Lower leg skin (tissue), 3 donors: ENCODE data around the gene TMEM52B.

ENCODE experiments used
- POLR2A ChIP-seq, 2 donors: fragments of 450-650 bp; IDR thresholded peaks; one replicate each; pipeline ENCODE4 v1.6.1; 2016 to 2017; ENCODE audit warnings: antibody characterized with exemption in 2 of 2, mild to moderate bottlenecking in 1 of 2, moderate library complexity in 1 of 2
- TF ChIP-seq, protein P1 (sequence below), 3 donors: fragments of 450-650 bp; IDR thresholded peaks; one replicate each; pipeline ENCODE4 v1.5.1; 2016; ENCODE audit warnings: antibody characterized with exemption in 3 of 3, mild to moderate bottlenecking in 3 of 3, moderate library complexity in 2 of 3

DNA sequence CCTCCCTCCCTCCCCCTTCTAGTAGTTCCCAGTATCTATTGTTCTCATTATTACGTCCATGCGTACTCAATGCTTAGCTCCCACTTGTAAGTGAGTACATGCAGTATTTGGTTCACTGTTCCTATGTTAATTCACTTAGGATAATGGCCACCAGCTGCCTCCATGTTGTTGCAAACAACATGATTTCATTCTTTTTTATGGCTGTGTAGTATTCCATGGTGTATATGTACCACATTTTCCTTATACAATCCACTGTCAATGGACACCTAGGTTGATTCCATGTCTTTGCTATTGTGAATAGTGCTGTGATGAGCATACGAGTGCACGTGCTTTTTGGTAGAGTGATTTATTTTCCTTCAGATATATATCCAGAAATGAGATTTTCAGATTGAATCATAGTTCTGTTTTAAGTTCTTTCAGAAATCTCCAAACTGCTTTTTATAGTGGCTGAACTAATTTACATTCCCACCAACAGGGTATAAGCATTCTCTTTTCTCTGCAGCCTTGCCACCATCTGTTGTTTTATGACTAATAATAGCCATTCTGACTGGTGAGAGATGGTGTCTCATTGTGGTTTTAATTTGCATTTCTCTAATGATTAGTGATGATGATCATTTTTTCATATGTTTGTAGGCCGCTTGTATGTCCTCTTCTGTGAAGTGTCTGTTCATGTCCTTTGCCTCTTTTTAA is 31.0 kb upstream of the TMEM52B start:
- TF ChIP-seq, protein P1, sequence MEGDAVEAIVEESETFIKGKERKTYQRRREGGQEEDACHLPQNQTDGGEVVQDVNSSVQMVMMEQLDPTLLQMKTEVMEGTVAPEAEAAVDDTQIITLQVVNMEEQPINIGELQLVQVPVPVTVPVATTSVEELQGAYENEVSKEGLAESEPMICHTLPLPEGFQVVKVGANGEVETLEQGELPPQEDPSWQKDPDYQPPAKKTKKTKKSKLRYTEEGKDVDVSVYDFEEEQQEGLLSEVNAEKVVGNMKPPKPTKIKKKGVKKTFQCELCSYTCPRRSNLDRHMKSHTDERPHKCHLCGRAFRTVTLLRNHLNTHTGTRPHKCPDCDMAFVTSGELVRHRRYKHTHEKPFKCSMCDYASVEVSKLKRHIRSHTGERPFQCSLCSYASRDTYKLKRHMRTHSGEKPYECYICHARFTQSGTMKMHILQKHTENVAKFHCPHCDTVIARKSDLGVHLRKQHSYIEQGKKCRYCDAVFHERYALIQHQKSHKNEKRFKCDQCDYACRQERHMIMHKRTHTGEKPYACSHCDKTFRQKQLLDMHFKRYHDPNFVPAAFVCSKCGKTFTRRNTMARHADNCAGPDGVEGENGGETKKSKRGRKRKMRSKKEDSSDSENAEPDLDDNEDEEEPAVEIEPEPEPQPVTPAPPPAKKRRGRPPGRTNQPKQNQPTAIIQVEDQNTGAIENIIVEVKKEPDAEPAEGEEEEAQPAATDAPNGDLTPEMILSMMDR (IDR thresholded peaks at IDR 0.05): no peak
- no peak for TF ChIP-seq POLR2A (IDR thresholded peaks at IDR 0.05)
